ENCODE measurements around the gene FADS1.

- TF ChIP-seq CTCF (IDR thresholded peaks at IDR 0.05) (no peak), POLR2A (IDR thresholded peaks at IDR 0.05) (no peak)
Observed at GRCh38 chr11:61794579-61794978, 22.2 kb downstream of the FADS1 start.

Data from testis (tissue), 2 donors.